OCI-LY7 (cell line): ENCODE data around the gene CBLN2.

Experiments
- CTCF ChIP-seq: fragments of 200-600 bp; sonication (generic); conservative IDR thresholded peaks from 2 replicates; pipeline ENCODE4 v1.5.1; 2014; ENCODE audit warnings: mild to moderate bottlenecking, antibody characterized with exemption, low read length, moderate library complexity, mixed read lengths
- EZH2phosphoT487 ChIP-seq: fragments of 200-600 bp; sonication (generic); IDR thresholded peaks from 2 replicates; pipeline ENCODE4 v1.6.1; 2018; ENCODE audit warnings: low read depth, borderline replicate concordance, mild to moderate bottlenecking, mixed run types, antibody characterized with exemption, low read length, moderate library complexity, mixed read lengths

- TF ChIP-seq CTCF (no peak), EZH2phosphoT487 (no peak)
Observed at GRCh38 chr18:72541871-72542332, 2.2 kb downstream of the CBLN2 start.
